ENCODE measurements around the gene GLRB. TPM values are rescaled to one million over a fixed set of nuclear protein-coding genes. Genes with fewer than 3 reads are reported as not detected.
A peak's percentile ranks its signal among the peaks of the same experiment; 100 is the strongest.

GLRB gene
- total RNA-seq, result 10 to 100 TPM; 10.7 to 19.0 (median 11.8) TPM

- Histone ChIP-seq H3K27ac (peak within 1 kb of the TSS in 1 of 2 donors; percentile 9), H3K4me1 (no peaks in the 10 kb centered on the region), H3K4me3 (peak within 1 kb of the TSS; percentile 54 to 75 (median 66)), H3K9me3 (no peaks in the 10 kb centered on the region), H3K36me3 (no peaks in the 10 kb centered on the region), H3K27me3 (no peaks in the 10 kb centered on the region)
- DNase-seq (ENCODE audit: low spot score in 2 of 2), result no peak
- TF ChIP-seq POLR2A (IDR thresholded peaks at IDR 0.05) (no peak), CTCF (IDR thresholded peaks at IDR 0.05) (no peak), POLR2AphosphoS5 (IDR thresholded peaks at IDR 0.05) (no peak)
- intact Hi-C loops (cut with DNase I; ENCODE audit: low total_unique reads), result no loop called here
These were observed at the start of gene GLRB for GRCh38 chr4:157075811-157076577. GLRB (plus strand) TSS chr4:157076150; CDS start chr4:157078025, 1,875 bp downstream.

DNA sequence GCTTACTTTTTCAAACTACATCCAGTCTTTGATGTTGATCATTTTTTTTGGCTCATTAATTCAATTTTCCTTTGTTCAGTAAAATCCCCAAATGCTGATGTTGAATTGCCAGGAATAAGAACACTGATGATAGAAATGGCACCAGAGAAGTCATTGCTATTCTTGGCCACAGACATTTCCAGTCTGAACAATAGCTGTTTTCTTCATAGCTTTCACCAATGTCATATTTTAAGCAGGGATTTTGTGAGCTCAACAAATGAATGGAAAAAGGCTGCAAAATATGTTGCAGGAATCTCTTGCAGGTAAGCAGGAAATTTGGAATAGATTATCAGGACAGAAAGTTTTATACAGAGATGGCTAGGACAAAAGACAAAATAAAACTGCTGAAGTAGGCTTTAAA lies 40.5 kb upstream of the GLRB start:
- TF ChIP-seq CTCF (IDR thresholded peaks at IDR 0.05), result no peak
- TF ChIP-seq POLR2A (IDR thresholded peaks at IDR 0.05), result no peak
- no peak for TF ChIP-seq POLR2AphosphoS5 (IDR thresholded peaks at IDR 0.05)
- intact Hi-C loops (cut with DNase I; ENCODE audit: low total_unique reads), result no loop called here
- H3K36me3 ChIP-seq, result no peaks in the 10 kb centered on the region
- no peaks in the 10 kb centered on the region for H3K27me3 ChIP-seq
- no peak for DNase-seq (ENCODE audit: low spot score in 2 of 2)
- no peaks in the 10 kb centered on the region for H3K9me3 ChIP-seq
- no peak overlapping the region for H3K4me3 ChIP-seq
- no peak overlapping the region for H3K27ac ChIP-seq
- no peaks in the 10 kb centered on the region for H3K4me1 ChIP-seq

GRCh38 chr4:157040405-157040804 lies 35.5 kb upstream of the GLRB start:
- intact Hi-C loops (cut with DNase I; ENCODE audit: low total_unique reads), result no loop called here
- no peak overlapping the region for H3K27ac ChIP-seq
- H3K9me3 ChIP-seq, result no peaks in the 10 kb centered on the region
- DNase-seq (ENCODE audit: low spot score in 2 of 2), result no peak
- H3K4me3 ChIP-seq, result no peak overlapping the region
- TF ChIP-seq POLR2A (IDR thresholded peaks at IDR 0.05) (no peak), POLR2AphosphoS5 (IDR thresholded peaks at IDR 0.05) (no peak), CTCF (IDR thresholded peaks at IDR 0.05) (no peak)
- H3K27me3 ChIP-seq, result no peaks in the 10 kb centered on the region
- H3K4me1 ChIP-seq, result no peaks in the 10 kb centered on the region
- no peaks in the 10 kb centered on the region for H3K36me3 ChIP-seq

DNA sequence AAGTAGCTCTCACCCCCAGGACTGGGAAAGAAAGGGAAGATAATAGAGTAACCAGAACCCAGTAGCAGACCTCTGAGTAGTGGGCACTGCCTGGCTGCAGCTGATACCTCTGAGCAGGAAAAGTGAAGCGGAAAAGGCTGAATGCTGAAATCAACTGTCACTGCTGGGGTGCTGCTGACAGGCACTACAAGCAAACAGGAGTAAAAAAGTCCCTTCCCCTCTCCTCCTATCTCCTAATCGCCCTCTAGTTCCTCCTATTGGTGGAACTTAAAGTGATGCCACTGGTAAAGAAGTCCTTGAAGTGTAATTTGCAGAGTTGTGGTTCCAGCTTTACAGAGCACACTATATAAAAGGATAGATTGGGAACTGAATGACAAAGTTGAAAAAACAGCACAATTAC lies 32.8 kb upstream of the GLRB start:
- Histone ChIP-seq H3K27me3 (no peaks in the 10 kb centered on the region), H3K4me1 (no peaks in the 10 kb centered on the region), H3K4me3 (no peak overlapping the region), H3K36me3 (no peaks in the 10 kb centered on the region), H3K27ac (no peak overlapping the region), H3K9me3 (no peaks in the 10 kb centered on the region)
- intact Hi-C loops (cut with DNase I; ENCODE audit: low total_unique reads), result no loop called here
- DNase-seq (ENCODE audit: low spot score in 2 of 2), result no peak
- no peak for TF ChIP-seq POLR2A (IDR thresholded peaks at IDR 0.05)
- TF ChIP-seq CTCF (IDR thresholded peaks at IDR 0.05), result no peak
- no peak for TF ChIP-seq POLR2AphosphoS5 (IDR thresholded peaks at IDR 0.05)

DNA sequence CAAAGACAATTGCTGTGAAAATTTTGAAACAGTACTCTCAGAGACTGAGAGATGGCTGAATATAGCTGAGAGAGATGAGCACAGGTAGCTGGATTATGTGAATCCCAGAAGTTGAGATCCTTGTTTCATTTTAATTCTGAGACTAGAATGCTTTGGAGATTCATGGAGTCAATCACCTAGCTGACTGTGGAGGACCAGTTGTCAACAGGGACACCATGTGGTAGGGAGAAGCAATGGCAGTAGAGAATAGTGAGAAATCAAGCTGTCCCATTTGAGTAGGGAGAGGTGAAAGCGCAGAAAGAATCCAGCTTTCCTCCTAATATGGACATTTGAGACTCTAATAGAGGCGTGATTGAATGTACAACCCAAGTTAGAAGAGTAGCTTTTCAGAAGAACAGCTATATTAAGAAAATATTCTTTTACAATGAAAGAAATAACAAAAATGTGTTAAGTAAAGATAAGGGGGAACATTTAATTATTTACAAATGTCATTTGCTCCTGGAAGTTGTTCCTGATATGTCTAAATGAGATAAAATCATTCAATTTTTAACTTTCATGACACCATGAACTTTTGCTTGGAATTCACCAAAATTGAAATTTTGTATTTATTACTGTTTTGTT lies 30.3 kb upstream of the GLRB start:
- DNase-seq (ENCODE audit: low spot score in 2 of 2), result no peak
- no peak for TF ChIP-seq POLR2A (IDR thresholded peaks at IDR 0.05)
- TF ChIP-seq CTCF (IDR thresholded peaks at IDR 0.05), result peak; percentile 47 to 78 (median 77)
- H3K27me3 ChIP-seq, result no peaks in the 10 kb centered on the region
- no peak overlapping the region for H3K27ac ChIP-seq
- intact Hi-C loops (cut with DNase I; ENCODE audit: low total_unique reads), result no loop called here
- H3K9me3 ChIP-seq, result no peaks in the 10 kb centered on the region
- H3K4me3 ChIP-seq, result no peak overlapping the region
- no peaks in the 10 kb centered on the region for H3K4me1 ChIP-seq
- no peaks in the 10 kb centered on the region for H3K36me3 ChIP-seq

All from breast epithelium (tissue), 4 donors.